Fibroblast of the aortic adventitia (primary cell): Measurements from ENCODE around the gene TSPAN18. TPM values are rescaled to one million over a fixed set of nuclear protein-coding genes. Genes with fewer than 3 reads are reported as not detected.

Experiments used
- DNase-seq: peaks from one replicate; pipeline ENCODE4 v3.0.0-alpha.2; 2010; ENCODE audit warnings: low read depth
- H3K4me3 ChIP-seq: 2 replicates; pipeline ENCODE4 v1.5.1; 2011; ENCODE audit warnings: low read depth, mild to moderate bottlenecking, control low read depth, low read length, moderate library complexity
- CTCF ChIP-seq: IDR thresholded peaks from 2 replicates; pipeline ENCODE4 v1.5.1; 2011; ENCODE audit warnings: mild to moderate bottlenecking, low read length, control low read depth, inconsistent platforms; ENCODE audit not compliant: insufficient read depth
- total RNA-seq: library from RNA; depleted of rRNA; stranded (reverse); fragments of >200 nt; gene quantifications from 2 replicates; pipeline ENCODE4 v1.2.3, GENCODE V29; 2012; ENCODE audit warnings: low replicate concordance

Gene TSPAN18
- total RNA-seq, 1 donor = under 0.01 TPM

GRCh38 chr11:44926036-44926435, 199.3 kb downstream of the TSPAN18 start:
- H3K4me3 ChIP-seq = no peak overlapping the region
- no peak for TF ChIP-seq CTCF
- DNase-seq = no peak

GRCh38 chr11:44927174-44927661, 200.5 kb downstream of the TSPAN18 start:
- peak; percentile 66 for DNase-seq
- H3K4me3 ChIP-seq = no peak overlapping the region
- peak; percentile 85 for TF ChIP-seq CTCF

- no peak overlapping the region for H3K4me3 ChIP-seq
- TF ChIP-seq CTCF = no peak
- DNase-seq = no peak
These were observed 201.4 kb downstream of the TSPAN18 start for GRCh38 chr11:44928144-44928543.

GRCh38 chr11:44928816-44929215, 202.1 kb downstream of the TSPAN18 start:
- H3K4me3 ChIP-seq = no peak overlapping the region
- no peak for DNase-seq
- no peak for TF ChIP-seq CTCF

GRCh38 chr11:44930588-44931302, 204.0 kb downstream of the TSPAN18 start:
- no peak for DNase-seq
- no peak overlapping the region for H3K4me3 ChIP-seq
- no peak for TF ChIP-seq CTCF

- H3K4me3 ChIP-seq = no peak overlapping the region
- TF ChIP-seq CTCF = no peak
- no peak for DNase-seq
These were observed 204.7 kb downstream of the TSPAN18 start for GRCh38 chr11:44931466-44931865.

GRCh38 chr11:44934110-44934509, 207.3 kb downstream of the TSPAN18 start:
- no peak for DNase-seq
- H3K4me3 ChIP-seq = no peak overlapping the region
- no peak for TF ChIP-seq CTCF
